ENCODE measurements around the gene CCDC187. TPM values are rescaled to one million over a fixed set of nuclear protein-coding genes. Genes with fewer than 3 reads are reported as not detected.

CCDC187 gene
- total RNA-seq, 8 experiments from 2014 or later, result 0.07 to 1.2 (median 0.19) TPM

- in situ Hi-C loops (cut with MboI; ENCODE audit: low pct_unique_long_range_greater_than_20kb in 2 of 9, low sequenced_read_pairs in 9 of 9, unreplicated experiment in 9 of 9), result no loop called here
- peaks cover 6 to 29% of the 10 kb centered on the region in 2 donors for H3K4me1 ChIP-seq (replicated peaks in 1 of 2)
- WGBS, 10 experiments, result 58 to 90% (median 89%) methylated on average over 1 to 12 of the region's 14 CpGs; no CpG with 5 or more reads in 3 of the 10 experiments
- no peak overlapping the region for H3K4me3 ChIP-seq
- H3K27ac ChIP-seq, result no peak overlapping the region
- no peak for ATAC-seq (replicated peaks in 6 of 8)
These were observed 70.0 kb downstream of the CCDC187 start for GRCh38 chr9:136233868-136234267.

GRCh38 chr9:136233411-136233810 lies 70.5 kb downstream of the CCDC187 start:
- Histone ChIP-seq H3K4me1 (replicated peaks in 1 of 2) (peaks cover 11 to 34% of the 10 kb centered on the region in 2 donors), H3K4me3 (no peak overlapping the region), H3K27ac (no peak overlapping the region)
- no peak for ATAC-seq (replicated peaks in 6 of 8)
- in situ Hi-C loops (cut with MboI; ENCODE audit: low pct_unique_long_range_greater_than_20kb in 2 of 9, low sequenced_read_pairs in 9 of 9, unreplicated experiment in 9 of 9), result no loop called here
- WGBS, 10 experiments, result 75 to 100% (median 92%) methylated on average over 2 to 10 of the region's 15 CpGs; no CpG with 5 or more reads in 1 of the 10 experiments

GRCh38 chr9:136232969-136233368 lies 70.9 kb downstream of the CCDC187 start:
- in situ Hi-C loops (cut with MboI; ENCODE audit: low pct_unique_long_range_greater_than_20kb in 2 of 9, low sequenced_read_pairs in 9 of 9, unreplicated experiment in 9 of 9), result no loop called here
- no peak overlapping the region for H3K27ac ChIP-seq
- ATAC-seq (replicated peaks in 6 of 8), result no peak
- peaks cover 14 to 36% of the 10 kb centered on the region in 2 donors for H3K4me1 ChIP-seq (replicated peaks in 1 of 2)
- no peak overlapping the region for H3K4me3 ChIP-seq
- WGBS, 10 experiments, result 73 to 92% (median 81%) methylated on average over 4 to 10 of the region's 10 CpGs

- H3K4me1 ChIP-seq (replicated peaks in 1 of 2), result peaks cover 18 to 49% of the 10 kb centered on the region in 2 donors
- peak in 2 of 8 experiments; percentile 8 to 15 for ATAC-seq (replicated peaks in 6 of 8)
- 63 to 100% (median 91%) methylated on average over 1 to 15 of the region's 31 CpGs; no CpG with 5 or more reads in 1 of the 10 experiments for WGBS, 10 experiments
- no peak overlapping the region for H3K4me3 ChIP-seq
- in situ Hi-C loops (cut with MboI; ENCODE audit: low pct_unique_long_range_greater_than_20kb in 2 of 9, low sequenced_read_pairs in 9 of 9, unreplicated experiment in 9 of 9), result no loop called here
- no peak overlapping the region for H3K27ac ChIP-seq
These were observed 72.2 kb downstream of the CCDC187 start for GRCh38 chr9:136231478-136232297.

- H3K4me3 ChIP-seq, result no peak overlapping the region
- WGBS, 10 experiments, result 88 to 100% (median 90%) methylated on average over 1 to 6 of the region's 9 CpGs; no CpG with 5 or more reads in 5 of the 10 experiments
- H3K27ac ChIP-seq, result no peak overlapping the region
- peaks cover 28 to 58% of the 10 kb centered on the region in 2 donors for H3K4me1 ChIP-seq (replicated peaks in 1 of 2)
- in situ Hi-C loops (cut with MboI; ENCODE audit: low pct_unique_long_range_greater_than_20kb in 2 of 9, low sequenced_read_pairs in 9 of 9, unreplicated experiment in 9 of 9), result no loop called here
- ATAC-seq (replicated peaks in 6 of 8), result no peak
These were observed 73.1 kb downstream of the CCDC187 start for GRCh38 chr9:136230773-136231172.

- peaks cover 32 to 62% of the 10 kb centered on the region in 2 donors for H3K4me1 ChIP-seq (replicated peaks in 1 of 2)
- ATAC-seq (replicated peaks in 6 of 8), result no peak
- no peak overlapping the region for H3K4me3 ChIP-seq
- H3K27ac ChIP-seq, result no peak overlapping the region
- 80 to 100% (median 91%) methylated on average over 1 to 9 of the region's 10 CpGs; no CpG with 5 or more reads in 4 of the 10 experiments for WGBS, 10 experiments
- in situ Hi-C loops (cut with MboI; ENCODE audit: low pct_unique_long_range_greater_than_20kb in 2 of 9, low sequenced_read_pairs in 9 of 9, unreplicated experiment in 9 of 9), result no loop called here
These were observed 73.5 kb downstream of the CCDC187 start for GRCh38 chr9:136230365-136230764.

- ATAC-seq (replicated peaks in 6 of 8), result no peak
- peaks cover 37 to 70% of the 10 kb centered on the region in 2 donors for H3K4me1 ChIP-seq (replicated peaks in 1 of 2)
- WGBS, 10 experiments, result 65 to 100% (median 88%) methylated on average over 1 to 18 of the region's 33 CpGs; no CpG with 5 or more reads in 1 of the 10 experiments
- H3K27ac ChIP-seq, result no peak overlapping the region
- in situ Hi-C loops (cut with MboI; ENCODE audit: low pct_unique_long_range_greater_than_20kb in 2 of 9, low sequenced_read_pairs in 9 of 9, unreplicated experiment in 9 of 9), result no loop called here
- no peak overlapping the region for H3K4me3 ChIP-seq
These were observed 74.5 kb downstream of the CCDC187 start for GRCh38 chr9:136229096-136230065.

GRCh38 chr9:136228107-136228875 lies 75.6 kb downstream of the CCDC187 start:
- H3K4me1 ChIP-seq (replicated peaks in 1 of 2), result peaks cover 37 to 67% of the 10 kb centered on the region in 2 donors
- peak in 7 of 8 experiments; percentile 83 to 93 (median 88) for ATAC-seq (replicated peaks in 6 of 8)
- in situ Hi-C loops (cut with MboI; ENCODE audit: low pct_unique_long_range_greater_than_20kb in 2 of 9, low sequenced_read_pairs in 9 of 9, unreplicated experiment in 9 of 9), result no loop called here
- no peak overlapping the region for H3K4me3 ChIP-seq
- WGBS, 10 experiments, result 47 to 100% (median 67%) methylated on average over 2 to 13 of the region's 18 CpGs; no CpG with 5 or more reads in 1 of the 10 experiments
- H3K27ac ChIP-seq, result peak overlapping the region; percentile 48 to 49

- no peak overlapping the region for H3K4me3 ChIP-seq
- peak overlapping the region; percentile 1 to 40 for H3K27ac ChIP-seq
- peak in 5 of 8 experiments; percentile 34 to 56 (median 46) for ATAC-seq (replicated peaks in 6 of 8)
- H3K4me1 ChIP-seq (replicated peaks in 1 of 2), result peaks cover 37 to 53% of the 10 kb centered on the region in 2 donors
- 77 to 100% (median 94%) methylated on average over 1 to 20 of the region's 30 CpGs; no CpG with 5 or more reads in 2 of the 10 experiments for WGBS, 10 experiments
- in situ Hi-C loops (cut with MboI; ENCODE audit: low pct_unique_long_range_greater_than_20kb in 2 of 9, low sequenced_read_pairs in 9 of 9, unreplicated experiment in 9 of 9), result no loop called here
These were observed 77.0 kb downstream of the CCDC187 start for GRCh38 chr9:136226680-136227407.

- H3K27ac ChIP-seq, result peak overlapping the region; percentile 1 to 40
- WGBS, 10 experiments, result 30 to 100% (median 80%) methylated on average over 1 to 10 of the region's 30 CpGs; no CpG with 5 or more reads in 1 of the 10 experiments
- peak; percentile 43 to 97 (median 52) for ATAC-seq (replicated peaks in 6 of 8)
- no peak overlapping the region for H3K4me3 ChIP-seq
- H3K4me1 ChIP-seq (replicated peaks in 1 of 2), result peaks cover 37 to 48% of the 10 kb centered on the region in 2 donors
- in situ Hi-C loops (cut with MboI; ENCODE audit: low pct_unique_long_range_greater_than_20kb in 2 of 9, low sequenced_read_pairs in 9 of 9, unreplicated experiment in 9 of 9), result no loop called here
These were observed 77.9 kb downstream of the CCDC187 start for GRCh38 chr9:136225748-136226679.

GRCh38 chr9:136225366-136225747 lies 78.5 kb downstream of the CCDC187 start:
- no peak for ATAC-seq (replicated peaks in 6 of 8)
- WGBS, 10 experiments, result 64 to 100% (median 79%) methylated on average over 1 to 11 of the region's 19 CpGs; no CpG with 5 or more reads in 3 of the 10 experiments
- Histone ChIP-seq H3K27ac (no peak overlapping the region), H3K4me3 (no peak overlapping the region), H3K4me1 (replicated peaks in 1 of 2) (peaks cover 37 to 48% of the 10 kb centered on the region in 2 donors)
- in situ Hi-C loops (cut with MboI; ENCODE audit: low pct_unique_long_range_greater_than_20kb in 2 of 9, low sequenced_read_pairs in 9 of 9, unreplicated experiment in 9 of 9), result no loop called here
